Measurements from ENCODE around the gene TAF12. TPM values are rescaled to one million over a fixed set of nuclear protein-coding genes. Genes with fewer than 3 reads are reported as not detected.
A peak's percentile ranks its signal among the peaks of the same experiment; 100 is the strongest.
"Not testable (repeated sequence)": the region's sequence is repeated elsewhere in the genome, so short reads cannot be mapped to it uniquely, and the experiment has no call there.

Gene TAF12
- total and polyA plus RNA-seq, 5 experiments from 2014 or later, result 25.1 to 50.1 (median 42.4) TPM

DNA sequence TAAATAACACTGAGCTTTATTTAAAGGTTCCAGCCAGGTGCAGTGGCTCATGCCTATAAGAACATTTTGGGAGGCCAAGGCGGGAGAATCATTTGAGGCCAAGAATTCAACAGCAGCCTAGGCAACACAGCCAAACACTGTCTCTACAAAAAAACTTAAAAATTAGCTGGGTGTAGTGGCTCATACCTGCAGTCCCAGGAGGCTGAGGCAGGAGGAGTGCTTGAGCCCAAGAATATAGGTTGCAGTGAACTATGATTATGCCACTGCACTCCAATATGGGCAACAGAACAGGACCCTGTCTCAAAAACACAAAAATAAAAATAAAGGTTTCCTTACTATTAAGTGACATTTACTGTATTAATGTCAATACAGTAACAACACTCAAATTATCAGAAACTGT lies 2.1 kb downstream of the TAF12 start:
- Mint-ChIP-seq H3K9me3 (no peaks in the 10 kb centered on the region), H3K27ac (peak overlapping the region in 4 of 10 donors; percentile 13 to 99 (median 24)), H3K4me3 (peak overlapping the region in 9 of 10 donors; percentile 28 to 100 (median 97)), H3K27me3 (no peaks in the 10 kb centered on the region), H3K36me3 (peaks cover 0 to 10% (median 3%) of the 10 kb centered on the region in 3 donors), H3K4me1 (peaks cover 23 to 65% (median 57%) of the 10 kb centered on the region in 4 donors)
- DNase-seq (peak in 6 of 10 donors; percentile 22 to 65 (median 32)), ATAC-seq (no peak)
- POLR2A ChIA-PET, result interaction anchor here (0.9 to 6.3 kb wide), 5 partner anchors 27 to 281 kb away, joined by 4 to 129 read pairs (median 5); partner anchors contain the start of genes GMEB1, RCC1 and YTHDF2

DNA sequence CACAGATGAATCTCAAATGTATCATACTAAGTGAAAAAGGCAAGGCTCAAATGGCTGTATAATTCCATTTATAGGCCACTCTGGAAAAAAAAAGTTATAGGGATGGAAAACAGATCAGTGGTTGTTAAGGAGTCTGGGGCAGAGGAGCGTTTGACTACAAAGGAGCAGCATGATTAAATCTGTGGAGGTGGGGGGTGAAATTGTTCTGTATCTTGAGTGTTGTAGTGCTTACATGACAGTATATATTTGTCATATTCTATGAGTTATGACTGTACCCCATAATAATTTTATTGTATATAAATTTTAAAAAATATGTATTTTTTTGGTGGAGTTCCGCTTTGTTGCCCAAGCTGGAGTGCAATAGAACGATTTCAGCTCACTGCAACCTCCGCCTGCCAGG lies 10.3 kb downstream of the TAF12 start:
- Mint-ChIP-seq H3K9me3 (no peaks in the 10 kb centered on the region), H3K36me3 (peaks cover 0 to 17% (median 0%) of the 10 kb centered on the region in 3 donors), H3K27me3 (no peaks in the 10 kb centered on the region), H3K27ac (peak overlapping the region in 4 of 10 donors; percentile 4 to 69 (median 33)), H3K4me3 (no peak overlapping the region), H3K4me1 (peaks cover 5 to 22% (median 12%) of the 10 kb centered on the region in 4 donors)
- POLR2A ChIA-PET, result no interaction called here
- ATAC-seq, result no peak
- DNase-seq, result no peak

DNA sequence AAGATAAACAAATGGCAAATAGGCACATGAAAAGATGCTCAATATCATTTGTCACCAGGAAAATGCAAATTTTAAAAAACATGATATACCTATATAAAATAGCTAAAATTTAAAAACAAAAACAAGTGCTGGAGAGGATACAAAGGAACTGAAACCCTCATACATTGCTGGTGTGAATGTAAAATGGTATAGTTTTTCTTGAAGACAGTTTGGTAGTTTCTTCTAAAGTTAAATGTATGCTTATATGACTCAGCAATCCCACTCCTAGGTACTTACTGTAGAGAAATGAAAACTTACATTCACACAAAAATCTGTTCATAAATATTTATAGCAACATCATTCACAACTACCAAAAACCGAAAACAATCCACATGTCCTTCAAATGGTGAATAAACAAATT lies 11.2 kb downstream of the TAF12 start:
- peak overlapping the region in 1 of 10 donors; percentile 45 for H3K27ac Mint-ChIP-seq
- POLR2A ChIA-PET, result no interaction called here
- ATAC-seq, result no peak

GRCh38 chr1:28613175-28613574 lies 29.7 kb downstream of the TAF12 start:
- Mint-ChIP-seq H3K9me3 (no peaks in the 10 kb centered on the region), H3K4me1 (no peaks in the 10 kb centered on the region), H3K27me3 (no peaks in the 10 kb centered on the region), H3K36me3 (peaks cover 9 to 79% (median 29%) of the 10 kb centered on the region in 3 donors), H3K4me3 (no peak overlapping the region), H3K27ac (peak overlapping the region in 1 of 10 donors; percentile 38)
- ATAC-seq (no peak), DNase-seq (no peak)
- POLR2A ChIA-PET, result no interaction called here

More for the DNA sequence above, 11.2 kb downstream of the TAF12 start:
- no peak for DNase-seq
- H3K4me1 Mint-ChIP-seq, result peaks cover 5 to 17% (median 11%) of the 10 kb centered on the region in 4 donors
- peaks cover 0 to 16% (median 0%) of the 10 kb centered on the region in 3 donors for H3K36me3 Mint-ChIP-seq
- no peak overlapping the region for H3K4me3 Mint-ChIP-seq
- no peaks in the 10 kb centered on the region for H3K9me3 Mint-ChIP-seq
- H3K27me3 Mint-ChIP-seq, result no peaks in the 10 kb centered on the region

- no peak overlapping the region for H3K27ac Mint-ChIP-seq
- peaks cover 7 to 74% (median 18%) of the 10 kb centered on the region in 3 donors for H3K36me3 Mint-ChIP-seq
- H3K4me3 Mint-ChIP-seq, result no peak overlapping the region
- POLR2A ChIA-PET, result interaction anchor here (0.6 to 1.7 kb wide), 2 partner anchors 25 to 102 kb away, joined by 3 to 5 read pairs; no protein-coding TSS in a partner anchor
- no peaks in the 10 kb centered on the region for H3K27me3 Mint-ChIP-seq
- H3K9me3 Mint-ChIP-seq, result no peaks in the 10 kb centered on the region
- ATAC-seq, result no peak
- no peaks in the 10 kb centered on the region for H3K4me1 Mint-ChIP-seq
- DNase-seq, result no peak
Observed at GRCh38 chr1:28606771-28607170, 36.1 kb downstream of the TAF12 start.

- Mint-ChIP-seq H3K27ac (no peak overlapping the region), H3K9me3 (no peaks in the 10 kb centered on the region), H3K4me3 (no peak overlapping the region), H3K27me3 (no peaks in the 10 kb centered on the region), H3K4me1 (no peaks in the 10 kb centered on the region), H3K36me3 (peaks cover 0 to 75% (median 15%) of the 10 kb centered on the region in 3 donors)
- no peak for DNase-seq
- POLR2A ChIA-PET, result no interaction called here
- ATAC-seq, result no peak
Observed at GRCh38 chr1:28604962-28605361, 37.9 kb downstream of the TAF12 start.

- Mint-ChIP-seq H3K36me3 (peaks cover 0 to 69% (median 13%) of the 10 kb centered on the region in 3 donors), H3K4me3 (no peak overlapping the region), H3K27me3 (no peaks in the 10 kb centered on the region), H3K4me1 (no peaks in the 10 kb centered on the region), H3K9me3 (no peaks in the 10 kb centered on the region), H3K27ac (peak overlapping the region in 1 of 10 donors; percentile 24)
- DNase-seq (no peak), ATAC-seq (no peak)
- POLR2A ChIA-PET, result no interaction called here
Observed at GRCh38 chr1:28604411-28604810, 38.5 kb downstream of the TAF12 start.

DNA sequence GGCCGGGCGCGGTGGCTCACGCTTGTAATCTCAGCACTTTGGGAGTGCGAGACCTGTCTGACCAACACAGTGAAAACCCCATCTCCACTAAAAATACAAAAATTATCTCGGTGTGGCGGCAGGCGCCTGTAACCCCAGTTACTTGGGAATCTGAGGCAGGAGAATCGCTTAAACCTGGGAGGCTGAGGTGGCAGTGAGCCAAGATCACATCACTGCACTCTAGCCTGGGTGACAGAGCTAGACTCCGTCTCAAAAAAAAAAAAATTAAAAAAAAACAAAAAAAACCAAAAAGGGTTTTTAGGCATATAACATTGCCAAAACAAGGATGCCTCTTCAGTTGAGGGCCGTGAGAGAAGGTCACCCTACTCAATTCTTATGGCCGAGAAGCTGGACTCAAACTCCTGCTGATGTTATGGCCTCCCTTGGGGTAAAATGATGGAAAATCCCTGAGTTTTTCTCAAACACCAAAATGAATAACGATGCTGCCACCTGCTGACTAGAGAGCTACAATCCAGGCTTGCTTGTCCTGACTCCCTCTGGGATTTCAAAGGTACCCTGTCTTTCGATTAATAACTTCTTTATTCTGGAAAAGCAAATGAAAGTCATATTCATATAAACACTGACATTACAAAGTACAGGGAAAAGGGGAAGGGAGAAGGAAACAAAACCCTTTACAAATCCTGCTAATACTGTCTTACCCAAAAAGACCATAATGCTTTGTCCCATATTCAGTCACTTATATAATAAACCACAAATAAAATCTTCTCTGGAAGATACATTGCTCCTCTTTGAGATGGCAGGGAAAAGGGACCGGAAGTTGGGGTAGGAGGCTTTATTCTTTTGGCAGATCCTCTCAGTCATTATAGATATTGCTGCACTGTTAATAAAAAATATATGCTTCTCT lies 40.1 kb downstream of the TAF12 start:
- H3K4me1 Mint-ChIP-seq, result no peaks in the 10 kb centered on the region
- no peaks in the 10 kb centered on the region for H3K9me3 Mint-ChIP-seq
- peaks cover 0 to 57% (median 13%) of the 10 kb centered on the region in 3 donors for H3K36me3 Mint-ChIP-seq
- H3K27me3 Mint-ChIP-seq, result no peaks in the 10 kb centered on the region
- no peak for ATAC-seq
- DNase-seq, result peak in 3 of 10 donors; percentile 21 to 35 (median 33)
- peak overlapping the region in 1 of 10 donors; percentile 57 for H3K27ac Mint-ChIP-seq
- H3K4me3 Mint-ChIP-seq, result no peak overlapping the region
- POLR2A ChIA-PET, result interaction anchor here (0.7 to 1.5 kb wide), 4 partner anchors 21 to 90 kb away, joined by 3 to 7 read pairs (median 3); no protein-coding TSS in a partner anchor

DNA sequence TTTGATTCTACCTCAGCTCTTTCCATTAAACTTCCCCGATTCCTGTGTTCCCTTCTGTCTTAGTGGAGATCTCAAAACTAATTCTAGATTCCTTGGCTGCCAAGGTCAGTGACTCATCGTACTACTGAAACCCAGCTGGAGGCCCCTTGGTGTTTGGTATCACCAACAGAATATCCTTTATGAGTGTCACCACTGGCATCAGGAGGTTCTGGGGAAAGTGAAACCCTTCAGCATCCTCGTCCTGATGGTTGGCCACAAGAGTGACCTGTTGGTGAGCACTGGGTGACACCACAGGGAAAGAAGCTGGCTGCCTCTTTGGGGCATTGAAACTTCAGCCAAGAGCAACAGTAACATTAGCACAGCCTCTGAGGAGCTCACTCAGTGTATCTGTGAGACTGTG lies 41.2 kb downstream of the TAF12 start:
- POLR2A ChIA-PET, result no interaction called here
- DNase-seq (no peak), ATAC-seq (no peak)
- Mint-ChIP-seq H3K4me1 (no peaks in the 10 kb centered on the region), H3K27me3 (no peaks in the 10 kb centered on the region), H3K9me3 (no peaks in the 10 kb centered on the region), H3K27ac (peak overlapping the region in 2 of 10 donors; percentile 16 to 57), H3K4me3 (peak overlapping the region in 1 of 10 donors; percentile 50), H3K36me3 (peaks cover 0 to 50% (median 13%) of the 10 kb centered on the region in 3 donors)

DNA sequence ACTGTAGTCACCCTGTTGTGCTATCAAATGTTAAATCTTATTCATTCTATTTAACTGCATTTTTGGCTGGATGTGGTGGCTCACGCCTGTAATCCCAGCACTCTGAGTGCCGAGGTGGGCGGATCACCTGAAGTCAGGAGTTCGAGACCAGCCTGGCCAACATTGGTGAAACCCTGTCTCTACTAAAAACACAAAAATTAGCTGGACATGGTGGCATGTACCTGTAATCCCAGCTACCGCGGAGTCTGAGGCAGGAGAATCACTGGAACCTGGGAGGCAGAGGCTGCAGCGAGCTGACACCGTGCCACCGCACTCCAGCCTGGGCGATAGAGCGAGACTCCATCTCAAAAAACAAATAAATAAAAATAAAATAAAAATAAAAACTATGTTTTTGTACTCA lies 46.6 kb downstream of the TAF12 start:
- not testable (repeated sequence) for H3K4me3 Mint-ChIP-seq, H3K4me1 Mint-ChIP-seq, H3K27ac Mint-ChIP-seq, DNase-seq, H3K36me3 Mint-ChIP-seq, H3K9me3 Mint-ChIP-seq, ATAC-seq
- POLR2A ChIA-PET, result interaction anchor here (0.5 to 1.9 kb wide), 3 partner anchors 14 to 745 kb away, joined by 3 to 6 read pairs (median 4); no protein-coding TSS in a partner anchor
- H3K27me3 Mint-ChIP-seq, result peaks cover 0 to 11% (median 3%) of the 10 kb centered on the region in 5 donors

DNA sequence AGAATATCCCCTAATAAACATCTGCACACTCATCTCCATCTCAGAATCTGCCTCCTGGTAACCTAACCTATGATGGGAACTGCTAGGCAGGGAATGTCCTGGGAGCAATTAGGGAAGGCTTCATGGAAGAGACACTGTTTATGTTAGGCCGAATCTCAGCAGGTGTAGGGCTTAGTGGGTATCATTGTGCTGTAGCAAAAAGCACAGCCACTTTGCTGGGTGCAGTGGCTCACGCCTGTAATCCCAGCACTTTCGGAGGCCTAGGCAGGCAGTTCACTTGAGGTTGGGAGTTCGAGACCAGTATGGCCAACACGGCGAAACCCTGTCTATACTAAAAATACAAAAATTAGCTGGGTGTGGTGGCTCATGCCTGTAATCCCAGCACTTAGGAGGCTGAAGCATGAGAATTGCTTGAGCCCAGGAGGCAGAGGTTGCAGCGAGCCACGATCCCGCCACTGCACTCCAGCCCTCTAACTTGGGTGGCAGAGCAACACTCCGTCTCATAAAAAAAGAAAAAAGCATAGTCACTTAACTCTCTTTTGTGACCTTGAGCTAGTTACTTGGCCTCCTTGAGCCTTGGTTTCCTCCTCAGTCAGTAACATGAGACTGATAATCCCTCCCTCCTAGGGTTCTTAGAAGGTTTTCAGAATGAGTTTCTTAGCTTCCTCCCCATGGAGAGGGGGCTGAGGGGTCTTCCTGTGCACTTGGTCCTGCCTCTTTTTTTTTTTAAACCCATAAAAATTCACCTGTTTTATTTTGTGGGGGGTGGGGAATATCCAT lies 47.3 kb downstream of the TAF12 start:
- H3K4me3 Mint-ChIP-seq, result peak overlapping the region in 1 of 10 donors; percentile 33
- H3K27me3 Mint-ChIP-seq, result peaks cover 0 to 11% (median 3%) of the 10 kb centered on the region in 5 donors
- POLR2A ChIA-PET, result interaction anchor here (1.9 kb wide), 1 partner anchor 14 kb away, joined by 6 read pairs; no protein-coding TSS in a partner anchor
- H3K4me1 Mint-ChIP-seq, result peaks cover 3 to 10% (median 8%) of the 10 kb centered on the region in 4 donors
- H3K9me3 Mint-ChIP-seq, result no peaks in the 10 kb centered on the region
- H3K36me3 Mint-ChIP-seq, result peaks cover 0 to 8% (median 0%) of the 10 kb centered on the region in 3 donors
- ATAC-seq (no peak), DNase-seq (no peak)
- H3K27ac Mint-ChIP-seq, result no peak overlapping the region

DNA sequence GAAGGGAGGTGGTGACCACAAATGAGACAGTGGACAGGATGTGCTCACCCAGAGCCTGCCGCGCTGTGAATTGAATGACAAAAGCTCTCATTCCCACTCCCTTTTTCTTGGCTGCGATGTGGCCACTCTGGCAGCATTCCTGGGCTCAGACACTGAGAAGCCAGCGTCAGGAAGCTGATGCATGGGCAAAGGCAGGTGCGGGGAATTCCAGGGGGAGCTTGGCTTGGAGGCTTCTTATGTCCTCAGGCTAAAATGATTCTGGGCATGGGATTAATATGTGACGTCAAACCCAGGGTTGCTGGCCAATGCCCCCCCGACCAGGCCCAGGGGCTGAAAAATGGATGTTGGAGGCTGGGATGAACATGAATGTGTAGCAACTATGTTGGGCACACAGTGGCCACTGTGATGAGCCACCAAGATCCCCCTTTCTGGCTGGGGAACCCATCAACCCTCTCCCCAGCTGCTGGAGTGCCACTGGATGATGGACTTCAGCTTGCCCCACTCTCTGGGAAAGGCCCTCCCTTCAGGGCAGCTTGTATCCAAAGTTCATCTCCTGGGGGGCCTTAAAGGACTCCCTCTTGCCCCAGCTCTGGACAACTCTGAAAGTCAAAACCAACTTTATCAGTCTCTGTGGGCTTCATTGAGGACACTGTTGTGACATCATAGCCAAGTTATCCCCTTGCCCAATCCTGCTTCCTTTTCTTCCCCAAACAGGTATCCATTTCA lies 48.0 kb downstream of the TAF12 start:
- H3K27me3 Mint-ChIP-seq, result peaks cover 0 to 11% (median 3%) of the 10 kb centered on the region in 5 donors
- H3K4me1 Mint-ChIP-seq, H3K36me3 Mint-ChIP-seq, H3K27ac Mint-ChIP-seq, DNase-seq, ATAC-seq, POLR2A ChIA-PET, H3K9me3 Mint-ChIP-seq: not testable (repeated sequence)
- H3K4me3 Mint-ChIP-seq, result peak overlapping the region in 1 of 10 donors; percentile 33

Data from naive thymus-derived CD8-positive, alpha-beta T cell (primary cell).